ENCODE data around the gene CRYAA.

The CRYAA gene

GRCh38 chr21:43203591-43203990, 34.8 kb downstream of the CRYAA start:
- no peak for DNase-seq (ENCODE audit: low spot score)

DNA sequence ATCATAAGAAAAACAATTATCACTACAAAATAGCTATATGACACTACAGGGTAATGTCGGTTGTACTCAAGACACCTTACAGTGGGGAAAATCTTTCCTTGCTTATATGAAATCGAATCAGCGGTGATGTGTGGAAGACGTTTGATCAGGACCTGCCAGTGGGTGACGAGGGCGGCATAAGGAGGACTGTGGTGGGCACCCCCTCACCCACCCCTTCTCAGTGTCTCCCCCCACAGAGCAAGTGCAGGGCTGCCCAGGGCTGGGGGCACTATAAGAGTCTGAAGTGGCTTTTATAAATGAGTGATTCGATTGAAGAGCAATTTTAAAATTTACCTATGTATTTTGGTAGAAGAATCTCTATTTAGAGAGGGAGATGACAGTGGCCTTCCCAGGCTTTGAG, 35.8 kb downstream of the CRYAA start:
- DNase-seq (ENCODE audit: low spot score) = no peak

- no peak for DNase-seq (ENCODE audit: low spot score)
Observed at GRCh38 chr21:43206231-43207042, 37.6 kb downstream of the CRYAA start.

DNA sequence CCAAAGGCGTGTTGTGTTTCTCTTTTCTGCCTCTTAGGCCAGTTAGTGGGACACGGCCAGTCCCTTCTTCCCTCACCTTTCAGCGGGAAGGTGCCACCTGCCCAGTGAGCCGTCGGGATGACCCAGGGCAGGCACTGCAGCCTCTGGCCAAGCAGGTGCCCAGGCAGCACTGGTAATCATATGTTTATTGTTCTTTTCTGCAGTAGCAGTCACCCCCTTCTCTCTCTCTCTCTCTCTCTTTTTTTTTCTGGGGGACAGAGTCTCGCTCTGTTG, 38.2 kb downstream of the CRYAA start:
- DNase-seq (ENCODE audit: low spot score) = no peak

DNA sequence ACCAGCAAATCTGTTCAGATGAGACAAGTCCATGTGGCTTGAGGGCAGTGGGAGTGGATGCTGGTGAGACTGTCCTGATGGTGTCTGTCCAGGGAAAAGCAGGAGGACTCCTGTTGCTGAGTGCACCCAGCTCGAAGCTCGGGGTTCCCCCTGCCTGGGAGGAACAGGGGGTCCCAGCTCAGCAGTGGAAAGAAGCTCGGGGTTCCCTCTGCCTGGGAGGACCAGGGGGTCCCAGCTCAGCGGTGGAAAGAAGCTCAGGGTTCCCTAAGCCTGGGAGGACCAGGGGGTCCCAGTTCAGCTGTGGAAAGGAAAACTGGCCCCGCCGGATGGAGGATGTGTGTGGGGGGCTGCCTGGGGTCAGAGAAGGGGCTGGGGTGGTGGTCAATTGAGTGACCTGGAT, 39.1 kb downstream of the CRYAA start:
- DNase-seq (ENCODE audit: low spot score) = no peak

DNA sequence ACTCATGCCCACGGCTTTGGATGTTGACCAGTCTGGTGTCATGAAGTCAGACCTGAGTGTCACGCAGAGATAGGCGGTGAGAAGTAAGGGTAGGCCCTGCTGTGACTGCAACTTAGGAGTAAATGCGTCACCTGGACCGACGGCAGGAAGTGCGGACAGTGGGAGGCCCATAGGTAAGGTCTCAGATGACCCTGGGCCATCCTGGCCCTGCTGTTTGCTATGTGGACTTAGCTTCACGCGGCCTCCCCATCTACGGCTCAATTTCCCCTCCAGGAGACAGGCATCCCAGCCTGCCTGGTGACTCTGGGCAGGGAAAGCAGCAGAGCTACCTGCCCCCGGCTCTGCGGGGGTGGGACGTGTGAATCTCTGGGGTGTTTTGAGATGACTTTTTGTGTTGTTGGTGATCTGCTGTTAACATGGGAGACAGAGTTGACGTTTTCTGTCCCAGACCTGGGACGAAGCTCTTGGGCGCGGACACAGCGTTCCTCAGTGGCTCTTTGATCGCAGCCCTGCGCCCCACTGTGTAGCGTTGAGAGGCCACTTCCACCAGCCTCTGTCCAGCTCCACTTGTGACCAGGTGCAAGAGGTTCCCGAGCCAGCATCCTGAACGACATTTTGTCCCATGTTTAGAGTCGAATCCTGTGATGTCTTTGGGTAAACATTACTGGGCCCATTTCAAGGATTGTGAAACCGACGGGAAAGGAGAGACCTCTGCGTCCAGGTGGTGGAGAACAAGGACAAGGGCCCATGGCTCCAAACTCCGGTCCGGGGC, 39.9 kb downstream of the CRYAA start:
- DNase-seq (ENCODE audit: low spot score) = no peak

DNA sequence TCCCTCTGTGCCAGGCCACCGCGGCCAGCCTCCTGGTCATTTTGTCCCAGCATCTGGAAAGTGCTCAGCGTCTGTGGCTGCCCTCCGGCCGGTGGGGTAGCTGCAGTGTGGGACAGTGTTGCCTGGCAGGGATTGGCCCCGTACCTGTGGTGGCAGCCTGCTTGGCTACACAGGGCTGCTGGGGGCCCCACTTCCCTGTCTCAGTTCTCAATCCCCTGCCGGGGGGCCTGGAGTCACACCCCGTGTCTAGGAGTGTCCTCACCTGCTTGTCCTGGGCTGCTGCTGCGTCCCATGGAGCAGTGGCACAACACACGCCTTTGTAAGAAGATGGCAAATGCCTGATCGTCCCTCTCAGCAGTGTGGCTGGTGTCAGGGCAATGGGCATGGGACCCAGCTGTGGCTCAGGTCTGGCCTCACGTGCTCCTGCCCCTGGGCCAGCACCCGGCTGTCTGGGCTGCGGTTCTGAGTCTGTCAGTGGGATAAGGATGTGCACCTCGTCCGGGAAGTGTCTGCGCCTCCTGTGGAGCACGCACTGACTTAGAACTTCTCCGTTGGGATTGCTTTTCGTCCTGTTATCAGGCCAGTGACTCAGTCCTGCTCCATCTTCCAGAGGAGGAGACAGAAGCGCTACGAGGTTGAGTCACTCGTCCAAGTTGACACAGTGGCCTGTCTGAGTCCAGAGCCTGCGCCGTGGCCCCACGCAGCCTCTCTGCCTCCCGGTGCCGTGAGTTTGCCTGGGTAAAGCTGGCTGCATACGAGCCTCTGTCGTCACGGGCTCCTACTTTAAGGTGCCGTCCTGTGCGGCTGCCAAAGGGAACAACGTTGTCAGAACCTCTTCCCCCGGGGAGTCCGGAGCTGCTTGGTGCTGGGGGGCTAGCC, 41.0 kb downstream of the CRYAA start:
- no peak for DNase-seq (ENCODE audit: low spot score)

- DNase-seq (ENCODE audit: low spot score) = no peak
Observed at GRCh38 chr21:43210454-43211071, 41.8 kb downstream of the CRYAA start.

- DNase-seq (ENCODE audit: low spot score) = peak; percentile 55
Observed at GRCh38 chr21:43211072-43211759, 42.4 kb downstream of the CRYAA start.

DNA sequence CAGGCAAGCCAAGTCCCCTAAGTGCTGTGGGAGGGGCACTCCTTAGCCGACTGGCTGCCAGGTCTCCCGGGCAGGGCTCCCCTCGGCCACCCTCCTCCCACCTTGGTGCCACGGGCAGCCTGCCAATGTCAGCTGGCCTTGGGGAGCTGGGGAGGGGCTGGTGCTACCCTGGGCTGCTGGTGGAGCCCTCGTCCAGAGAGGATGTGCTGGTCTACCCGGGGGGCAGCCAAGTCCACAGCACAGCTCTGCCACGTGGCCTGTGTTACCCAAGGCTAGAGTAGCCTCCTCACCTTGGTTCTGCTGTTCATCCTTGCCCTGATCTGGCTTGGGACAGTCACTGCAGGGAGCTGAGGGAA, 42.9 kb downstream of the CRYAA start:
- DNase-seq (ENCODE audit: low spot score) = no peak
